ENCODE data around the gene TRMT61A. TPM values are rescaled to one million over a fixed set of nuclear protein-coding genes. Genes with fewer than 3 reads are reported as not detected.

Gene TRMT61A
- total and polyA plus RNA-seq, 2 of the 13 experiments (the other 11 are each of a cell fraction or from before 2014, with no cell fraction given) = 6.5 to 13.6 TPM

DNA sequence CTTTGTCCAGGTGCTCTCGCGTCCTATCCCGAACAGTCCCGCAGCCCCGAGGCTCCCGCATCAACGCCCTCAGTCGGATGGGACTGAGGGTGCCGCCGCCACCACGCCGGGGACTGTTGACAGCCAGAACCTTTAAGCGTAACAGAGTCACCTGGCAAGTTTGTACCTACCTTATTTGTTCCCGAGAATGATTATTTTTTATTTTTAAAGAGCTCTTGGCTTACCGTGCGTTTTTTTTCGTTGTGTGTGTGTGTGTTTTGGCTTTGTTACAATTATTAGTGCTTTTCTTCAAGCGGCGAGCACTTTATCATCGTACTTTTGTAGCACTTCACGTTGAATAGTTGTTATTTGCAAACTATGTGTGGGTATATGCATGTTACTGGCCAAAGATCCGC lies 34.2 kb downstream of the TRMT61A start (continued):
- TF ChIP-seq ZNF567 (CRISPR knock-in tag; IDR thresholded peaks at IDR 0.05; ENCODE audit: borderline replicate concordance) (0 out of 2 replicates have a peak, but pooled peaks have one; percentile 10), KDM5A (IDR thresholded peaks at IDR 0.05; ENCODE audit: borderline replicate concordance, low read length) (peak; percentile 74), SOX5 (CRISPR knock-in tag; IDR thresholded peaks at IDR 0.05; ENCODE audit: borderline replicate concordance) (no peak)
- TF ChIP-seq, protein P1, sequence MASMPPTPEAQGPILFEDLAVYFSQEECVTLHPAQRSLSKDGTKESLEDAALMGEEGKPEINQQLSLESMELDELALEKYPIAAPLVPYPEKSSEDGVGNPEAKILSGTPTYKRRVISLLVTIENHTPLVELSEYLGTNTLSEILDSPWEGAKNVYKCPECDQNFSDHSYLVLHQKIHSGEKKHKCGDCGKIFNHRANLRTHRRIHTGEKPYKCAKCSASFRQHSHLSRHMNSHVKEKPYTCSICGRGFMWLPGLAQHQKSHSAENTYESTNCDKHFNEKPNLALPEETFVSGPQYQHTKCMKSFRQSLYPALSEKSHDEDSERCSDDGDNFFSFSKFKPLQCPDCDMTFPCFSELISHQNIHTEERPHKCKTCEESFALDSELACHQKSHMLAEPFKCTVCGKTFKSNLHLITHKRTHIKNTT (CRISPR knock-in tag; IDR thresholded peaks at IDR 0.05) = no peak

DNA sequence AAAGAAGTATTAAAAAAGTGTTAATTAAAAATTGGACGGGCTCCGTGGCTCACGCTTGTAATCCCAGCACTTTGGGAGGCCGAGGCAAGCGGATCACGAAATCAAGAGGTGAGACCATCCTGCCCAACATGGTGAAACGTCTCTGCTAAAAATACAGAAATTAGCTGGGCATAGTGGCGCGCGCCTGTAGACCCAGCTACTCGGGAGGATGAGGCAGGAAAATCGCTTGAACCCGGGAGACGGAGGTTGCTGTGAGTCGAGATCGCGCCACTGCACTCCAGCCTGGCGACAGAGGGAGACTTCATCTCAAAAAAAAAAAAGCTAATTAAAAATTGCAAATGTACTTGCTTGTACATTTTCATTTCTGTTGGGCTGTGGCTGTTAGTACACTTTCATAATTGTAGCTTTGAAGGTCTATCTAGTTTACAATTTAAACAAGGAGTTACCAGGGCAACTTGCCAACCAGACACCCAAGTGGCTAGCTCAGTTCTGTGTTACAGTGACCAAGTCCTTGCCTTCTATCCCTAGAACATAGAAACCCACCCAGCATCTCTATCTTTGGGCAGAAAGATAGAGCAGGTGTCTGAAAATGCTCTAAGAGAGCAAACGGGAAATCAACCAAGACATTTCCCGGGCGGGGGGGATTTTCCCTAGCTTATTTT lies 35.0 kb downstream of the TRMT61A start:
- DNase-seq (ENCODE audit: low spot score) (no peak), ATAC-seq (no peak), FAIRE-seq (peak; percentile 34)
- Histone ChIP-seq H3K27ac (ENCODE audit: extremely low read length, insufficient read depth, low read length) (peak overlapping the region; percentile 88), H3K4me1 (ENCODE audit: insufficient read depth, low read length) (peaks cover 37% of the 10 kb centered on the region), H2AFZ (ENCODE audit: low read length) (no peak overlapping the region), H3K4me2 (ENCODE audit: low read depth, low read length) (peak overlapping the region; percentile 83), H4K20me1 (ENCODE audit: insufficient read depth, low read length) (peaks cover 14% of the 10 kb centered on the region; the same call in 1 of the 2 replicates), H3K27me3 (ENCODE audit: control insufficient read depth in 1 of 2, insufficient read depth in 2 of 2, low read length in 2 of 2) (peaks cover 0 to 3% of the 10 kb centered on the region in 2 experiments; a peak in 1 of 5 replicates), H3K9me3 (ENCODE audit: low read length) (no peaks in the 10 kb centered on the region), H3K9ac (ENCODE audit: insufficient read depth, low read depth, low read length) (peak overlapping the region; percentile 91), H3K79me2 (ENCODE audit: insufficient read depth, low read length) (peaks cover 72% of the 10 kb centered on the region), H3K36me3 (replicated peaks in 1 of 2; ENCODE audit: control insufficient read depth in 1 of 2, insufficient read depth in 2 of 2, low read length in 2 of 2) (peaks cover 7 to 22% of the 10 kb centered on the region in 2 experiments; a peak in 3 of 5 replicates), H3K4me3 (replicated peaks in 1 of 3; ENCODE audit: insufficient read depth in 1 of 3, low read depth in 2 of 3, low read length in 3 of 3) (peak overlapping the region; percentile 81 to 100 (median 92))
- in situ Hi-C loops (cut with HindIII; ENCODE audit: extremely low pct_ligation_motif_present, low pct_unique_long_range_greater_than_20kb) = no loop called here
- CTCF ChIA-PET (ENCODE audit: low intra/inter-chr PET ratio, low total read pairs) = no interaction called here
- POLR2A ChIA-PET = interaction anchor here (0.6 to 1.0 kb wide), 2 partner anchors 14 to 286 kb away, joined by 3 read pairs; no protein-coding TSS in a partner anchor
- TF ChIP-seq U2AF2 (IDR thresholded peaks at IDR 0.05; ENCODE audit: low read depth, low read length) (no peak), ZNF460 (CRISPR knock-in tag; IDR thresholded peaks at IDR 0.05; ENCODE audit: borderline replicate concordance) (peak; percentile 60; the same call in 1 of the 2 replicates)
- intact Hi-C loops (cut with micrococcal nuclease; ENCODE audit: unreplicated experiment) = no loop called here
- BruUV-seq (replicated peaks) = no TSS peak
- 9% methylated on average over 21 of the region's 21 CpGs for WGBS (ENCODE audit: low lambda C conversion rate)
